Aortic smooth muscle cell (primary cell): ENCODE data around the gene TLE6. TPM values are rescaled to one million over a fixed set of nuclear protein-coding genes. Genes with fewer than 3 reads are reported as not detected.

Experiments used
- total RNA-seq: library from RNA; depleted of rRNA; stranded (reverse); fragments of >200 nt; gene quantifications from 2 replicates; pipeline ENCODE4 v1.2.3, GENCODE V29; 2014

TLE6 gene
- total RNA-seq, result 1.7 and 2.0 TPM in 2 replicates

DNA sequence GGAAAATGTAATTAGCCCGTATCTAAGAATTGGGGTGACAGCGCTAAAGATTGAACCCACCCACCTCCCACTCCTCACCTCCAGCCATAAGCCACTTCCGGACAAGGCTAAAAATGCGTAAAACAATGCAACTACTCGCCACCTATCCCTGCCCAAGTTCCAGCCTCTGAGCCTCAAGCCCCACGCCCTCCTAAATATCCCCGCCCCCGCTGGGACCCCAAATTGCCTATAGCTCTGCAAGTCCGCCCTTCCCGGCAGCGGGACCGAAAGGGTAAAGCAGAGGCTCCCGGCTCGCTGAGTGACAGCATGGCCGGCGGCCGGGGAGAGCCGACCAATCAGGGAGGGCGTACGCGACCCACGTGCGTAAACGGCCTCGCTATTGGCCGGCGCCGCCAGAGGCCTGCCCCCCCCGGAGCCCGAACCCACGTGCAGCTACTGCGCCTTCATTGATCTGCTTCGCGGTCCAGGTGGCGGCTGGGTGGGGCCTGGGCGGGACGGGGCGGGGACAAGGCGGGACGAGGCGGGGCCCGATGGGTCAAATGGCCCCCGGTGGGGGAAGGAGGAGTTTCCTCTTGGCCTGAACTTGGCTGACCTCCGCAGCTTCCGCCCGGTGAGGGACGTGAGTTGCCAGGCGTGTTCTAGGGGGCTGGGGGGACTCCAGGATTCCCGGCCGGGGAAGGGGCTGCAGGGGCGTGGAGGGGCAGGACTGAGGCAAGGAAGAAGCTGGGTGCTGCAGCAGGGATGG, at the start of gene TLE6:
Gene TLE6, plus strand, starts transcription at position 564 of the 745 bp plus-strand sequence. CDS start 670 bp downstream, outside the sequence.

DNA sequence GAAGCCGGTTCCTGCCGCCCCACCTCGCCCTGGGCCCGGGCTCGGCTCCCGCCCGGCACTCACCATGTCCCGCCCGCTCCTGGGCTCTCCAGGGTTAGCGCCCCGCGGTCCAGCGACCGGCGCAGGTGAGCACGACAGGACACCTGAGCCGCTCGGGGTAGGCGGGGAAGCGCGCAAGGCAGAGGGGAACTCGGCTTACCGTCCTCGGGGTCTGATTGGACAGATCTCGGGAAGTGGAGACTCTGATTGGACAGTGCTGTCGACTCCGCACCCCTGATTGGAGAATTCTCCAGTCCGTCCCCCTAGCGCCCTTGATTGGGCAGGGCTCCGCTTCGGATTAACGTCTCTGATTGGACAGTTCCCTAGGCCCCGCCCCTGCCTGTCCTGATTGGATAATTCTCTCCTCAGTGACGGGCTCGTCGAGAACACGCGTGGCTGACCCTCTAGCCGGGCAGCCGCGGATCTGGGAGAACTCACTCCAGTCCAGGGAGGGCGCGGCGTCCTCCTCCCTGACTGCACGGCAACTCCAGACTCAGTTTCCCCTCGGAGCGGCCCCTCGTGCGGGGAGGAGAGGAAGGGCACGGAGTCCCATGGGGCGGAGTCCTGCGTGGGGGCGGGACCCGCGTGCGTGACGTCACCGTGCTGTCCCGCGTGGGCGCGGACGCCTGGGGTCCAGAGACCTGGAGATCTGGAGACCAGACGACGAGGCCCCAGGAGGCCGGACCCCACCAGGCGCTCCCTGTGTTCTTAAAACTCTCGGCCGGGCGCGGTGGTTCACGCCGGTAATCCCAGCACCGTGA, 32.4 kb upstream of the TLE6 start, which contains the start of gene ZNF77:
Gene ZNF77, minus strand, starts transcription at position 197 of the 800 bp plus-strand sequence. Its CDS starts 131 bp downstream, at position 66.

DNA sequence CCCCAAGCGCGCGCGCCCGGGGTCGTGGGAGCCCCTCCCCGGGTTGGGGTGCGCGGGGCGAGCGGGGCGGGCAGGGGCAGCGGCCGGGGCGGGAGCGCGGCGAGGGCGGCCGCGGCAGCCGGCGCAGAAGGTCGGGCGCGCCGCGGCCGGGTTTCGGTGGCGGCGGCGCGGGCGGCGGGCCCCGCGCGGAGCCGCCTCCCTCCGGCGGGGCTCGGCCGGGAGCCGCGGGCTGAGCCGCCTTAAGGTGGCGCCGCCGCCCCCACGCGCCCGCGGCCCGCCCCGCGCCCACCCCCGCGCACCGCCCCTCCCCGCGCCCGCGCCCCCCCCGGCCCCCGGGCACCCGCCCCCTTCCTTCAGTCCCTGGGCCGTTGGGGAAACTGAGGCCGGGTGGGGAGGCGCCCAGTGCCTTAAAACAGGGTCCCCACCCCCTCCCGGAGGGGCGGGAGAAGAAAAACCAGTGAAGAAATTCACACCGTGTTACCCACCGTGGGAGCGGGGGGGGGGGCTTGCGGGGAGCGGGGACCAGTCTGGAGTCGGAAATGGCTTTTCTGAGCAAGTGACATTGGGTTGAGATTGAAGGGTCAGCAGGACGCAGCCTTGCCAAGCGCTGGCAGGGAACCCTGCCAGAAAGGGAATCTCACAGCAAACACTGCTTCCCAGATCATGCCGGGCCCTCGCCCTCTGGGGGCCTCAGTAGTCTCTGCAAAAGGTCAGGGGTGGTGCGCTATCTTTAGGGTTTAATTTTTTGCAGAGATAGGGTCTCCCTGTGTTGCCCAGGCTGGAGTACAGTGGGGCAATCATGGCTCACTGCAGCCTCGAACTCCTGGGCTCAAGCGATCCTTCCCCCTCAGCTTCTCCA, 51.9 kb downstream of the TLE6 start, which contains the start of gene TLE2:
Gene TLE2, minus strand, starts transcription at position 216 of the 859 bp plus-strand sequence. CDS start 376 bp downstream, outside the sequence.

Other genes starting within 250 kb of the TLE6 start
- gene SLC39A3, start 237.5 kb upstream of the TLE6 start, total RNA-seq, result 23.2 and 26.8 TPM in 2 replicates
- 22.2 and 28.7 TPM in 2 replicates for gene SGTA, start 194.3 kb upstream of the TLE6 start, total RNA-seq
- gene THOP1, start 192.1 kb upstream of the TLE6 start, total RNA-seq, result 62.2 and 78.1 TPM in 2 replicates
- gene ZNF554, start 157.7 kb upstream of the TLE6 start, total RNA-seq, result 3.0 and 3.3 TPM in 2 replicates
- 4.6 and 5.5 TPM in 2 replicates for gene ZNF555, start 136.1 kb upstream of the TLE6 start, total RNA-seq
- gene ZNF556, start 110.2 kb upstream of the TLE6 start, total RNA-seq, result 0.26 TPM in 1 of 2 replicates, not detected in the other
- 3.9 and 4.2 TPM in 2 replicates for gene ZNF57, start 76.6 kb upstream of the TLE6 start, total RNA-seq
- gene ZNF77, start 32.6 kb upstream of the TLE6 start, total RNA-seq, result 3.2 and 3.3 TPM in 2 replicates
- 3.2 and 4.6 TPM in 2 replicates for gene TLE2, start 51.7 kb downstream of the TLE6 start, total RNA-seq
- 145 and 157 TPM in 2 replicates for gene TLE5, start 84.9 kb downstream of the TLE6 start, total RNA-seq
- 86.4 and 124 TPM in 2 replicates for gene GNA11, start 116.8 kb downstream of the TLE6 start, total RNA-seq
- gene GNA15, start 158.5 kb downstream of the TLE6 start, total RNA-seq, result 0.19 TPM in 1 of 2 replicates, not detected in the other
- not detected in 2 replicates for gene S1PR4, start 201.2 kb downstream of the TLE6 start, total RNA-seq
- gene NCLN, start 208.4 kb downstream of the TLE6 start, total RNA-seq, result 33.0 and 41.5 TPM in 2 replicates
- gene CELF5, start 247.1 kb downstream of the TLE6 start, total RNA-seq, result not detected in 2 replicates